Neural cell (in vitro differentiated cells): ENCODE data around the gene AOC2.

ENCODE experiments used
- EP300 ChIP-seq: fragments of 450-650 bp; conservative IDR thresholded peaks from 2 replicates; pipeline ENCODE4 v1.6.1; 2014; ENCODE audit warnings: antibody characterized with exemption, mild to moderate bottlenecking, moderate library complexity; ENCODE audit not compliant: poor library complexity, severe bottlenecking
- EZH2 ChIP-seq: fragments of 200-600, 300-800 bp; shearing (Covaris generic), sonication (generic); IDR thresholded peaks from 2 replicates; pipeline ENCODE4 v1.6.1; 2014; ENCODE audit warnings: antibody characterized with exemption, low read length, borderline replicate concordance, mild to moderate bottlenecking; ENCODE audit not compliant: insufficient read depth, poor library complexity, severe bottlenecking
- POLR2AphosphoS5 ChIP-seq: IDR thresholded peaks from 2 replicates; pipeline ENCODE4 v1.6.1; 2012
- RAD21 ChIP-seq: fragments of 450-650 bp; conservative IDR thresholded peaks from 2 replicates; pipeline ENCODE4 v1.6.1; 2014; ENCODE audit warnings: antibody characterized with exemption, mild to moderate bottlenecking, moderate library complexity
- REST ChIP-seq: IDR thresholded peaks from 2 replicates; pipeline ENCODE4 v1.6.1; 2012; ENCODE audit warnings: borderline replicate concordance
- TAF1 ChIP-seq: IDR thresholded peaks from 2 replicates; pipeline ENCODE4 v1.6.1; 2012; ENCODE audit warnings: low read depth
- TF ChIP-seq, protein P1 (sequence below): fragments of 450-650 bp; IDR thresholded peaks from 2 replicates; pipeline ENCODE4 v1.5.1; 2014; ENCODE audit warnings: antibody characterized with exemption, mild to moderate bottlenecking, moderate library complexity; ENCODE audit not compliant: poor library complexity, severe bottlenecking

- TF ChIP-seq REST, result no peak
- TF ChIP-seq, protein P1, sequence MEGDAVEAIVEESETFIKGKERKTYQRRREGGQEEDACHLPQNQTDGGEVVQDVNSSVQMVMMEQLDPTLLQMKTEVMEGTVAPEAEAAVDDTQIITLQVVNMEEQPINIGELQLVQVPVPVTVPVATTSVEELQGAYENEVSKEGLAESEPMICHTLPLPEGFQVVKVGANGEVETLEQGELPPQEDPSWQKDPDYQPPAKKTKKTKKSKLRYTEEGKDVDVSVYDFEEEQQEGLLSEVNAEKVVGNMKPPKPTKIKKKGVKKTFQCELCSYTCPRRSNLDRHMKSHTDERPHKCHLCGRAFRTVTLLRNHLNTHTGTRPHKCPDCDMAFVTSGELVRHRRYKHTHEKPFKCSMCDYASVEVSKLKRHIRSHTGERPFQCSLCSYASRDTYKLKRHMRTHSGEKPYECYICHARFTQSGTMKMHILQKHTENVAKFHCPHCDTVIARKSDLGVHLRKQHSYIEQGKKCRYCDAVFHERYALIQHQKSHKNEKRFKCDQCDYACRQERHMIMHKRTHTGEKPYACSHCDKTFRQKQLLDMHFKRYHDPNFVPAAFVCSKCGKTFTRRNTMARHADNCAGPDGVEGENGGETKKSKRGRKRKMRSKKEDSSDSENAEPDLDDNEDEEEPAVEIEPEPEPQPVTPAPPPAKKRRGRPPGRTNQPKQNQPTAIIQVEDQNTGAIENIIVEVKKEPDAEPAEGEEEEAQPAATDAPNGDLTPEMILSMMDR, result no peak
- no peak for TF ChIP-seq RAD21
- TF ChIP-seq EZH2, result no peak
- no peak for TF ChIP-seq POLR2AphosphoS5
- TF ChIP-seq EP300, result no peak
- TF ChIP-seq TAF1, result no peak
Observed at GRCh38 chr17:42868338-42868737, 24.0 kb downstream of the AOC2 start.
